Skeletal muscle satellite cell (primary cell): ENCODE measurements around the gene BIN2.

Experiments
- H3K27me3 ChIP-seq: 2 replicates; pipeline ENCODE4 v1.7.0; 2013; ENCODE audit warnings: low read length; ENCODE audit not compliant: control insufficient read depth, insufficient read depth
- H3K36me3 ChIP-seq: 2 replicates; pipeline ENCODE4 v1.7.0; 2013; ENCODE audit warnings: mild to moderate bottlenecking, control low read depth, low read length; ENCODE audit not compliant: insufficient read depth
- H3K4me1 ChIP-seq: 2 replicates; pipeline ENCODE4 v1.7.0; 2013; ENCODE audit warnings: low read length; ENCODE audit not compliant: control insufficient read depth, insufficient read depth
- H3K4me2 ChIP-seq: 2 replicates; pipeline ENCODE4 v1.7.0; 2013; ENCODE audit warnings: mild to moderate bottlenecking, low read length
- H3K4me3 ChIP-seq: 2 replicates; pipeline ENCODE4 v1.7.0; 2013; ENCODE audit warnings: low read length
- H3K9ac ChIP-seq: 2 replicates; pipeline ENCODE4 v1.7.0; 2013; ENCODE audit warnings: mild to moderate bottlenecking, low read depth, low read length, moderate library complexity
- H3K9me3 ChIP-seq: replicated peaks from 2 replicates; pipeline ENCODE4 v1.7.0; 2013; ENCODE audit warnings: mild to moderate bottlenecking, control low read depth, low read length

BIN2 gene

DNA sequence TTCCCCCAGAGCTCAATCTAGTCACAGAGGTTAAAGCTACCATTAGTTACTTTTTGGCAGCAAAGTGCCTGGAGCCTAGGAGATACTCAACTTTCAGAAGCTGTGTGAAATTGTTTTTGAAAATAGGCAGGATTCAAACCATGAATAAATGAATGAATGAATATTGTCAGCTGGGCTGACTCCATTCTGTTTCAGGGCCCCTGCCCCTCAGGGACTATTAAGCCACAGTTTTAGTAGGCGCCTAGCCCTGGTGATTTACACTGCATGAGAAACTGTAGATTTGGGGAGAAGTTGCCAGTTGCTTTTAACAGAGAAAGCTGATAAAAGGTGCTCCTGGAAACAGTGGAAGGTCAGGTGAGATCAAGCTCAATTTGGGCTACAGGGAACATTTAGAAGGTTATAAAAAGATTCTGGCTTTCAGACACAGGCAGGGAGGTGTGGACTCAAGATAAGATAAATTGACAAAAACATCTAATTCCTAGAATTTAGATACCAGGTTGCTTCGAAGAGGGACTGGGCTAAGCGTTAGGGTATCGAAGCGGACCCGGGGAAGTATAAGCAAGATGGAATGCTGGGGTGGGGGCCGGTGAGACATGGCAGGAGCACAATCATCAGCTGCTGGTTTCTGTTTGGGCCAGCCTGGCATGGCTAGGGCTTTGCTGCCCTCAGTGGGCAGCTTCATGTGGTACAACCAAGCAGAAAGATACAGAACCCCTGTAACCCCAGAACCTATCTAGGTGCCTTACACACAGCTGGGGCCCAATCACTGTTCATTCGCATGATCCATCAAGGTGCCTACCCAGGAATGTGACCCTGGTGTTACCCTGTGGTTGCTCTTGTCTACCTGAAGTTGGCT is 37.4 kb upstream of the BIN2 start:
- Histone ChIP-seq H3K9me3 (no peaks in the 10 kb centered on the region), H3K9ac (no peak overlapping the region), H3K4me1 (no peaks in the 10 kb centered on the region), H3K36me3 (no peaks in the 10 kb centered on the region), H3K27me3 (no peaks in the 10 kb centered on the region), H3K4me2 (no peak overlapping the region), H3K4me3 (no peak overlapping the region)

DNA sequence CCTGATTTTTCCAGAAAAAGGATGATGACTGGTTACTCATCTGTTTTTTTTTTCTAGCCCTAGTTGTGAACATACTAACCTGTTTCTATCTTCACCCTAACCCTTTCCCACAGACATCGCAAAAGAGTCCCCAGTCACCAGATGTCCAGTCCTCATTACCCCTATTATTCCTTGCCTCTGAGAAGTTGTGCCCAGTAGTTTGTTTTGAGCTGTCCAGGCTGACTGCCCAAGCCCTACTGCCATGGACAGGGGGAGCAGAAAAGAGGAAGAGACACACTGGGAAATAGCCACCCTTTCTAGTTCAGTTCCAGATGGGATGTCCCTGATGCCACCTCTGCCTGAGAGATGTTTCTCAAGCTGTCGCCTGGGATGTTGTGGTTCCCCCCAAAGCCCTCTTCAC is 36.3 kb upstream of the BIN2 start:
- H3K4me3 ChIP-seq, result no peak overlapping the region
- H3K9me3 ChIP-seq, result no peaks in the 10 kb centered on the region
- no peaks in the 10 kb centered on the region for H3K4me1 ChIP-seq
- H3K27me3 ChIP-seq, result no peaks in the 10 kb centered on the region
- H3K9ac ChIP-seq, result no peak overlapping the region
- no peaks in the 10 kb centered on the region for H3K36me3 ChIP-seq
- H3K4me2 ChIP-seq, result no peak overlapping the region

DNA sequence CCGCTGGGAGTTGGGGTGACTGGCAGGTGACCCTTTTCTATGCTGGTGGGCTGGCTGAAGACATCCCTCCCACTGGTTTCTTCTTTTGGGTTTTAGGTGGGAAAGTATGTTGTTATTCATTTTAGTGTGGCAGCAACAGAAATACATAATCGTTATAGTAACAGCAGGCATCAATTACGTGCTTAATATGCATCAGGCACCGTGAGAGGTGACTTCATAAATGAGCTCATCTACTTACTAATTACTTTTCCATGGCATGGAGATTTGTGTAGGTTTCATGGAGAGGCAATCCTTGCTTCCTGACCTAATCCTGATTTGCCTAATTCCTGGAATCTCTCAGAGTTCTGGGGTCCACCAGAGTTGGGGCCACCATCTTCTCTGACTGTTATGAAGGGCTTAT is 35.9 kb upstream of the BIN2 start:
- Histone ChIP-seq H3K4me1 (no peaks in the 10 kb centered on the region), H3K27me3 (no peaks in the 10 kb centered on the region), H3K4me2 (no peak overlapping the region), H3K9me3 (no peaks in the 10 kb centered on the region), H3K36me3 (no peaks in the 10 kb centered on the region), H3K9ac (no peak overlapping the region), H3K4me3 (no peak overlapping the region)

DNA sequence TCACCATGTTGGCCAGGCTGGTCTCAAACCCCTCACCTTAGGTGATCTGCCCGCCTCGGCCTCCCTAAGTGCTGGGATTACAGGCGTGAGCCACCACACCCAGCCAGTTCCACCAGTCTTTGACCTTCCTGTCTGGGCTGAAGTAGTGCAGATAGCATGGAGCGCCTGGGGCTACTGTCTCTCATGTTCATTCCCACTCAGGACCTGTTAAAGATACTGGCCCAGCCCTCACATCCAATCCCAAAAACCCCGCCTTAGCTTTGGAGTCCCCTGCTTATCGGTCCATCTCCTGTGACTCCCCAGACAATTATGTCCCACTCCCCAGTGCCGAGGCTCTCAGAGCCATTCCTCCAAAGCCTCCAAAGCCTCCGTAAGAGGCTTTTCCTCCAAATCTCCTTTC is 34.5 kb upstream of the BIN2 start:
- Histone ChIP-seq H3K36me3 (no peaks in the 10 kb centered on the region), H3K4me3 (no peak overlapping the region), H3K9me3 (no peaks in the 10 kb centered on the region), H3K4me1 (no peaks in the 10 kb centered on the region), H3K27me3 (no peaks in the 10 kb centered on the region), H3K9ac (no peak overlapping the region), H3K4me2 (no peak overlapping the region)

DNA sequence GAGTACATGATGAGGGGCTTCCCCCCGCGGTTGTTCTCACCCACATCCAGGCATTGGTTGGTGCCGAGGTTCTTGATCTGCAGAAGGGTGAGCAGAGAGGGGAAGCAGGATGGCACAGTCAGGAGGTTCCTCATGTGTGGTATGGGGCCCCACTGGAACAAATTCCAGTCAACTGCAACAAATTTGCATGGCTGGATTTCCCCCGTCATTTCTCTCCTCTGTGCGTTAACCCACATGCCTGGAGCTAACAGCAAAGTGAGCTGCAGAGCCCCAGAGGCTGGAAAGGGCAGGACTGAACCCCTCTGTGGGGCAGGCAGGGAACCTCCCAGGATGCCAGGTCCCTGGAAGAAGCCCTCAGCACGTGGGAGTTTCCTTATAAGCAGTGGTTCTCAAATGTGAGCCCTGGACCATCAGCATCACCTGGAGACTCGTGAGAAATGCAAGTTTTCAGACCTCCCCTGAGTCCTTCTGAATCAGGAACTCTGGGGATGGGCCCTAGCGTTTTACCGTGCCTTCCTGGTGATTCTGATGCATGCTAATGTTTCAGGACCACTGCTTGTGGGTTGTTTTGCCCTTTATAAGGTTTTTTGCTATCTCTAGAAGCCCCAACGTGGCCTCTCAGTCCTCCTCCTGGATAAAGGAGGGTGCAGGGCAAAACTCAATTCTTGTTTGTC is 33.5 kb upstream of the BIN2 start:
- no peaks in the 10 kb centered on the region for H3K4me1 ChIP-seq
- no peaks in the 10 kb centered on the region for H3K9me3 ChIP-seq
- H3K36me3 ChIP-seq, result no peaks in the 10 kb centered on the region
- no peak overlapping the region for H3K9ac ChIP-seq
- no peak overlapping the region for H3K4me3 ChIP-seq
- no peak overlapping the region for H3K4me2 ChIP-seq
- H3K27me3 ChIP-seq, result no peaks in the 10 kb centered on the region

DNA sequence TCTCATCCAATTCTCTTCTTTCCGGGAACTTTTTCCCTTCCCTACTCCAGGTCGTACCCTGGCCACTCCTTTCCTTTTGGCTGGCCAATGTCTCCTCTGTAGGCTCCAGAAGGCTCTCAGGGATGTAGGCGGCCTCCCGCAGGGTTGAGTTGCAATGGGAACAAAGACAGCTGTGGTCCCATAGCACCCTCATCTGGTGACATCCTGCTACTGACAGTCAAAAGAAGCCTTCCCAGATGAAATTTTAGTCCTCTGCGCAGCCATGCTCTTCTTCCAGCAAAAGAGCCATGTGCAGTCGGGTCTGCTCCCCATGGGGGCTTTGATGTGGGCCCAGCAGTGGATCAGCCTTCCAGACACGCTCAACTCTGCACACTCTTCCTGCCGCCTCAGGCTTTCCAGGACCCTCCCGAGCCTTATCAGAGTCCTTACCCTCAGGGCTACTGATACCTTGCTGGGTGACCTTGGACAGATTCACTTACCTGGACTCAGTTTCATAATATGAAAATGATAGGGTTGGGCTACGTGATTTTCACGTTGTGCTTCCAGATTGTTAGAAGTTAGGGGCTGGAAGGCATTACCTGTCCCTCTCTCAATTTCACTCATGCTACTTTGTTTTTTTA is 28.0 kb upstream of the BIN2 start:
- H3K27me3 ChIP-seq, result no peaks in the 10 kb centered on the region
- H3K36me3 ChIP-seq, result no peaks in the 10 kb centered on the region

DNA sequence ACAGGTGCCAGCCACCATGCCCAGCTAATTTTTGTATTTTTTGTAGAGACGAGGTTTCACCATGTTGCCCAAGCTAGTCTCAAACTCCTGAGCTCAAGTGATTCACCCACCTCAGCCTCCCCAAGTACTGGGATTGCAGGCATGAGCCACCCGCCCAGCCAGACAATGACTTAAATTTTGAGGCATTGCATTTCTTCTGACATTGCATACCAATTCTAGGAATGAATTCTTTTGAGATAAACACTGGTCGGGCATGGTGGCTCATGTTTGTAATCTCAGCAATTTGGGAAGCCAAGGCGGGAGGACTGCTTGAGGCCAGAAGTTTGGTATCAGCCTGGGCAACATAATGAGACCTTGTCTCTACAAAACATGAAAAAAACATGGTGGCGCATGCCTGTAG is 25.1 kb upstream of the BIN2 start:
- Histone ChIP-seq H3K36me3 (no peaks in the 10 kb centered on the region), H3K4me2 (no peak overlapping the region), H3K27me3 (no peaks in the 10 kb centered on the region), H3K4me1 (peaks cover 8% of the 10 kb centered on the region), H3K9me3 (no peaks in the 10 kb centered on the region), H3K4me3 (no peak overlapping the region), H3K9ac (no peak overlapping the region)

More for the DNA sequence above, 28.0 kb upstream of the BIN2 start:
- no peaks in the 10 kb centered on the region for H3K9me3 ChIP-seq
- H3K4me3 ChIP-seq, result no peak overlapping the region
- peaks cover 5% of the 10 kb centered on the region for H3K4me1 ChIP-seq
- H3K9ac ChIP-seq, result no peak overlapping the region
- H3K4me2 ChIP-seq, result no peak overlapping the region

DNA sequence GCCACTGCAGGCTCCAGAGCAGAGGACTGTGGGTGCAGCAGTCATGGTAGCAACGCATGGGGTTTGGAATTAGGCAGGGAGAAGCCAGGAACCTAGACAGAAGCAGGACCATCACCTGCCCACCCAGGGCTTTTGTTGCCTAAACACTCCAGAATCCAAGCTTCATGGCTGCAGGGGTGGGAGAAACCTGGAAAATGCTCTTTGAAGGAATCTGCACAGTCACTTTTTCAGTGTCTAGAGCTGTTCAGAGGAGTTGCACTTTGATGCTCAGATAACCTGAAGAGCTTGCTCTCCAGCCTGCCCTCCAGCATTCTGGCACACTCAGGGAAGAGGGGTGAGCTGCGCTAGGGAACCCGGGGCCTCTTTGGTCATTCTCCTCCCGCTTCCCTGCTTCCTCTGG is 24.1 kb upstream of the BIN2 start:
- Histone ChIP-seq H3K9ac (no peak overlapping the region), H3K9me3 (no peaks in the 10 kb centered on the region), H3K4me3 (no peak overlapping the region), H3K27me3 (no peaks in the 10 kb centered on the region), H3K4me2 (no peak overlapping the region), H3K4me1 (peaks cover 8% of the 10 kb centered on the region), H3K36me3 (no peaks in the 10 kb centered on the region)

DNA sequence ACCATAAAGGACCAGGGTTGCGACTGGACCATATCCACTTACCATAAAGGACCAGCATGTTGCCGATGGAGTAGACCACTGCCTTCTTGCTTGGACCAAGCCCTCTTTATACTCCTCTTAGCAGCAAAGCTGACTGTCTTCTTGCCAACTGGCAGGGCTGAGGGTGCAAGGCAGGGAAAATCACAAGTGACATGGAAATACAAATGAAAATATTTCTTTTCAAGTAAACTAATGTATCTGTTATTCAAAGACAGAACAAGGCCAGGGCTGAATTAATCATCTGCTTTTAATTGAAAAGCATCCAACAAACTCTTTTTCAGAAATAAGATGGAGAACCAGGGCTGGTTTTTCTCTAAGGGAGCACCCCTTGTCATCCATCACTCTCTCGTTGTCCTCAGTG is 22.6 kb upstream of the BIN2 start, which contains the start of gene CELA1:
Gene CELA1 (minus strand): TSS at position 99 of the 400 bp plus-strand sequence. CDS start 41 bp downstream, at position 58.
- H3K27me3 ChIP-seq, result no peaks in the 10 kb centered on the region
- H3K36me3 ChIP-seq, result no peaks in the 10 kb centered on the region
- H3K4me1 ChIP-seq, result peaks cover 8% of the 10 kb centered on the region
- no peak within 1 kb of the TSS for H3K4me3 ChIP-seq
- H3K4me2 ChIP-seq, result no peak within 1 kb of the TSS
- H3K9ac ChIP-seq, result no peak within 1 kb of the TSS
- H3K9me3 ChIP-seq, result no peaks in the 10 kb centered on the region

DNA sequence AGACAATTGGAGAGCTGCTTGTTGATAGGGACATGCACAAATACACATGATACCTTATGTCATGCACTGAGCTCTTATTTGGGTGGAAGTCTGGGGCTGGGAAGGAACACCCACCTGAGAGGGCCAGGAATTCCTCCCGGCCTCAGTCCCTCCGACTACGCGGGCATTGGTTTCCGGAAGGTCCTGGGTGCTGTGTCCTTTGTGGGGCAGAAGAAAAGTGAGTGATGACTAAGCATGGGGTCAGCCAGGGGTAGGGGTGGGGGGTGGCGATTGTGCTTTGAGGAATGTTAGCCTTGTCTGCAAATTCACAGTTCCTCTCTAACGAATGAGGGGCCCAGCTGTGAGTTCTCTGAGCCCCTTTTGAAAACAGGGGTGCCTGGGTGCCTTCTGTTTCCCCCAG is 21.7 kb upstream of the BIN2 start:
- Histone ChIP-seq H3K4me1 (peaks cover 11% of the 10 kb centered on the region), H3K36me3 (no peaks in the 10 kb centered on the region), H3K9me3 (no peaks in the 10 kb centered on the region), H3K27me3 (no peaks in the 10 kb centered on the region), H3K9ac (no peak overlapping the region), H3K4me3 (no peak overlapping the region), H3K4me2 (no peak overlapping the region)

DNA sequence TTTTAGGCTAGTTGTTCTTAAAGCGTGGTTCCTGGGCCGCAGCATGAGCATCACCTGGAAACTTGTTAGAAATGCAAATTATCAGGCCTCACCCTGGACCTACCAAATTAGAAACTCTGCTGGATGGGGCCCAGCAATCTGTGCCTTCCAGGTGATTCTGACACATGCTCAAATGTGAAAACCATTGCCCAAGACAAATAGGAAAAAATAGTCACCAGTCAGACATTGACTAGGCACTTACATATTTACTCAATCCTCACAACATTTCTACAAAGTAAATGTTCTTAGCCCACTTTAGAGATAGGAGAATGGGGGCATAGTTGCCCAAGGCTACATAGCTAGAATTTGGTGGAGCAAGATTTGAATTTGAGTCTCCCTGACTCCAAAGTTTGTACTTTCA is 19.2 kb upstream of the BIN2 start:
- H3K27me3 ChIP-seq, result no peaks in the 10 kb centered on the region
- H3K36me3 ChIP-seq, result no peaks in the 10 kb centered on the region
- H3K9me3 ChIP-seq, result no peaks in the 10 kb centered on the region
- H3K9ac ChIP-seq, result no peak overlapping the region
- H3K4me3 ChIP-seq, result no peak overlapping the region
- H3K4me2 ChIP-seq, result no peak overlapping the region
- peaks cover 7% of the 10 kb centered on the region for H3K4me1 ChIP-seq
